GM19043 (cell line): ENCODE data around the gene PLPPR1.

Experiments
- ATAC-seq: cut with Tn5 transposase; IDR thresholded peaks from one replicate; pipeline ENCODE4 v1.9.1; 2021; ENCODE audit warnings: low read depth; ENCODE audit not compliant: unreplicated experiment

The PLPPR1 gene

GRCh38 chr9:101028346-101029314 is at the start of gene PLPPR1:
Gene PLPPR1 (plus strand): TSS chr9:101028727.
- no peak for ATAC-seq

- no peak for ATAC-seq
Observed at GRCh38 chr9:100989731-100990130, 38.8 kb upstream of the PLPPR1 start.

GRCh38 chr9:100990605-100991381 is 37.7 kb upstream of the PLPPR1 start:
- no peak for ATAC-seq

DNA sequence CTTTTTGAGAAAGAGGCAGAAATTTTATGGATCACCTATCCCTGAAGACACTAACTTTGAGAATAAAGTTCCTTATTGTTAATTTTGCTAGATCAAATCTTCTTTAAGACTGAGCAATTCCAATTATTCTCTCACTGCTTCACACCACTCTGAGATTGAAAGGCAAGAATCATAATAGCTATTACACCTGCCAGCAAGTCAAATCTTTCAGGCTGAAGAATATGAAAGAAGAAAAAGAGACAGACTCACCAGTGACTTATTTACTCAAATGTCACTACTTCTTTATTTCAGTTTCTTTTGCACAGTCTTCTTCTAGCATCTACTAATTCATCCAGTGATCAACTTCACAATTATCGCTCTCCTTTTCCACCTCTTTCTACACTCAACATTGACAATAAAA is 35.9 kb upstream of the PLPPR1 start:
- ATAC-seq, result no peak

- no peak for ATAC-seq
Observed at GRCh38 chr9:100999906-101000544, 28.5 kb upstream of the PLPPR1 start.

DNA sequence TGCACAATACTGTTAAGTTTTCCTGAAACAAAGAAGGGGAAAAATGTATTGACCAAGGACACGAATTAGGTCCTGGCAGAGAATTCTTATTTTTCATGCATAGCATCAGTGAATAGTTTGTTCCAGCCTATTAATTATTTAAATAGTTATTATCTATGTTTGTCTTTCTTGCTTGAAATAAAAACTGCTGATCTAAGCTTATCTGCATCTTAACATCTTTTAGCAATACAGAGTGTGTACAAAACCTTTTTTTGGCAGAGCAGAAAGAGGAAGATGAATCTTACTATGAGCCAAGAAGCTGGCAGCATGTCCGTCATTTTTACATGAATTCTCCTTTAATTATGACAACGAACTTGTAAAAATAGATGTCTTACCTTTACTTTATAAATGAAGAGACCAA is 23.3 kb upstream of the PLPPR1 start:
- no peak for ATAC-seq

DNA sequence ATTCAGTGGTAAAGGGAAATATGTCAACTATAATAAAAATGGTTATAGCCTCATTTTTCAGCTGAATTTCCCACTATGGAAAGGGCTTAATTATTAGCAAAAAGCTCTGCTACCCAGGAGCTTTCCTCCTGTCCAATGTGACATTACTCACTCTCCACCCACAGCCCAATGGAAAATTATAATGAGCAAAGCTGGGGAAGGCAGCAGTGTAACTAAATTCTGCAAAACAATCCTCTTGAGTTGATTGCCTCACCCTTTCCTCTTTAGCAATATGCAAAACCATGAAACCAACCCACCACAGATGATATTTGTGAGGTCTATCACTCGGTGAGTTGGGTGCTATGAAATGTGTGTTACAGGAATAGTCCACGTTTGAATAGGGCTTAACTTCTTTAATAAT is 14.0 kb upstream of the PLPPR1 start:
- no peak for ATAC-seq

GRCh38 chr9:101018467-101018866 is 10.1 kb upstream of the PLPPR1 start:
- no peak for ATAC-seq

GRCh38 chr9:101022704-101023103 is 5.8 kb upstream of the PLPPR1 start:
- no peak for ATAC-seq

DNA sequence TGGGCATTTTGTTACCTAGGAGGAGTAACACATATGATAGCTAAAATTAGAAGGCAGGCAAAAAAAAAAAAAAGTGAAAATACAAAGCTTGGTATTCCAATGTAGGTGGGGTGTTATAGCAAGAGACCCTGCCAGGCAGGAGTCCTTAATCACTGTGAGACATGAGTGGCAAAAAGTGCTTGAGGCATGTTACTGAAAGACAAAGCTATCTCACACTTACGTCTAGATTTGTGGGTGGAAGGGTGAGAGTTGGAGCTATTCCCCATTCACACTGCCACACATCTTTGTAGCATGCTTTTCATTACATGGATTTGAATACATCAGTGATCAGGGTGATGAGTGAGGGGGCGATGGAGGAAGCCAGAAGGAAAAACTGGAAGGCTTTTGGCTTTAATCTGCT is 2.6 kb upstream of the PLPPR1 start:
- ATAC-seq, result no peak

GRCh38 chr9:101026824-101027223 is 1.7 kb upstream of the PLPPR1 start:
- no peak for ATAC-seq

- ATAC-seq, result no peak
Observed at GRCh38 chr9:101027236-101027635, 1.3 kb upstream of the PLPPR1 start.

GRCh38 chr9:101027733-101028345 is 688 bp upstream of the PLPPR1 start:
- ATAC-seq, result no peak

DNA sequence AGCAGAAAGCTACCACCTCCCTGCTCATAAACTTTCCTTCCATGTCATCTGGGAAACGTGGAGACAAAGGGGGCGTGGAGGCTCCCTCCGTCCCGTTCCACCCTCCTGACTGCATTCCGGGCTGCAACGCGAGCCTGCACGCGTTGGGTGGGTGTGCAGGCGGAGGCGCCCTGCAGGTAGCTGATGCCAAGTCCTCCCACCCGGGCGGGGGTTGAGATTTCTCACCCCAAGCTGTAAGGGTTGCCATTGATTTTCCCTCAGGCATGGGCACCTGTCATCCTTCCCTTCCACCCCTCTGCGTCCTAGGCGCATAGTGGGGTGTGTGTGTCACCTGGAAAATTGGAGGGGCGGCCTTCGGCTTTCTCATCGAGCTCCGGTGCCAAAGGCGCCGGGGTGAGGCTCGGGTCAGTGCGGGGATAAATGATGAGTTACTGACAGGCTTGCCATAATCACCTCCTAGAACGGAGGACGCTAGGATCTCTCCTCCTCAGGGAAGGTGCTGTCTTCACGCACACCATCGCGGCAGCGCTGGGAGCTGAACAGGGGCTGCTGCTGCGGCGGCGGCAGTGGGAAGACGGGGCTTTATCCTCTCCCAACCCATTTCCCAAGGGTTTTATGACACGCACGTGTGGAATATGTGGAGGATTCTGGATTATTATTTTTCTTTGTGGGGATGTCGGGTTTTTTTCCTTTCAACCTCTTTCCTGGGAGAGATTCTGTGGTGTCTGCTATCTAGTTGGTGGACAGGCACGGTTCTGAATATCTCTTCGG is 973 bp downstream of the PLPPR1 start:
- no peak for ATAC-seq

- ATAC-seq, result no peak
Observed at GRCh38 chr9:101030086-101030391, 1.5 kb downstream of the PLPPR1 start.

DNA sequence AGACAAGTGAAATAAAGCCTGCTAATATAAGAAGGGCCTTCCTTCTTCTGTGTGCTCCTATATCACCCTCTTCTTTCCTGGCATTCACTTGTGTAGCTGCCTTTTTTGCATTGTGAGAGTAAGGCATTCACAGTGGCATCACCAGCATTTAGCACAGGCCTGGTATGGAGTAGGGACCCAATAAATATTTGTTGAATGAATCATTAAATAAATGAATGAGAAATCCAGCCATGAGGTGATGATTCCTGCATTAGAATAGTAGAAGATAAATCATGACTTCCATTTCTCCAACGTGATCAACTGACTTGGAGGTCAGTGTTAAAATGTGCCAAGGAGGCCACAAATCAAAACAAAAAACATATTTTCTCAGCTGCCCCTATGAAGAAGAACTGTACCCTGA is 3.9 kb downstream of the PLPPR1 start:
- no peak for ATAC-seq

DNA sequence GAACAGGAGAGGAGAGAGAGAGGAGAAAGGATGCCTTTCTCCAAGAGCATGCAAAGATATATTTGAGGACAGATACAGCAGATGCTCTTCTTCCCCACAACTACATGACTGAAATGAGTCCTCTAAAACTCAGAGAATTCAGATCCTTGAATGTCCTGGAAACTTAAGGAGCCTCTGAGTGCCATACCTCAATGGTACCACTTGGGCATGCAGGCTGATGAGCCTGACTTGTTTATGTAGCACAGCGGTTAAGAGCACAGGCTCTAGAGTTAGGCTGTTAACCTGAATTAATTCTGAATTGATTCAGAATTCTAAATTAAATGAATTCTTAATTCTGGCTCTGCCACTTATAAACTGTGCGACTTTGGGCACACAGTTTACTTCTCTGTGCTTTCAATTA is 5.7 kb downstream of the PLPPR1 start:
- ATAC-seq, result no peak

GRCh38 chr9:101035098-101035497 is 6.6 kb downstream of the PLPPR1 start:
- no peak for ATAC-seq

- ATAC-seq, result no peak
Observed at GRCh38 chr9:101037430-101037829, 8.9 kb downstream of the PLPPR1 start.

DNA sequence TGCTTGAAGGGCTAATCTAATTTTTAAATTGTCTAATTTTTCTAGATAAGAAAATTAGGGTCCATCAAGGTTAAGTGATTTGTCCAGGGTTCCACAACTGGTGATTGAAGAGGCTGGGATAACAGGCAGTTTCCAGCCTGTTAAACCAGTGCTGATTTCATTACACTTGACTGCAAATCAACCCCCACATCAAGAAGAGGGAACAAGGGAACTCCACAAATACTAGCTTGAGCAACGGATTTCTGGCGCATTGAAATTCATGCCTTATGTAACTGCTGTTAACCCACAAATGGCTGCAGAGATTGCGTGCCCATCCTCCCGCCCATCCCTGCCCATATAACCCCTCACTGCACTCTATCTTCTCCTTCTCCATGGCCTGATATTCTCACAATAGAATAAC is 10.0 kb downstream of the PLPPR1 start:
- no peak for ATAC-seq
